GM18505 (cell line): ENCODE results near the gene CAMSAP2.

Experiments used
- ATAC-seq: cut with Tn5 transposase; IDR thresholded peaks from one replicate; pipeline ENCODE4 v1.9.1; 2021; ENCODE audit not compliant: unreplicated experiment
- POLR2A ChIP-seq: IDR thresholded peaks from 4 replicates; pipeline ENCODE4 v1.6.1; 2011; ENCODE audit warnings: borderline replicate concordance; ENCODE audit not compliant: insufficient read depth, insufficient read length; ENCODE audit errors: extremely low read depth

CAMSAP2 gene

GRCh38 chr1:200751717-200752116 lies 13.0 kb downstream of the CAMSAP2 start:
- no peak for ATAC-seq
- no peak for TF ChIP-seq POLR2A

GRCh38 chr1:200753650-200754198 lies 15.0 kb downstream of the CAMSAP2 start:
- no peak for TF ChIP-seq POLR2A
- no peak for ATAC-seq

- TF ChIP-seq POLR2A = no peak
- ATAC-seq = no peak
Measured at GRCh38 chr1:200755456-200755855, 16.8 kb downstream of the CAMSAP2 start.

- no peak for ATAC-seq
- no peak for TF ChIP-seq POLR2A
Measured at GRCh38 chr1:200762089-200762488, 23.4 kb downstream of the CAMSAP2 start.

- ATAC-seq = no peak
- TF ChIP-seq POLR2A = no peak
Measured at GRCh38 chr1:200767321-200767720, 28.6 kb downstream of the CAMSAP2 start.

GRCh38 chr1:200771625-200772555 lies 33.2 kb downstream of the CAMSAP2 start:
- no peak for ATAC-seq
- TF ChIP-seq POLR2A = no peak

GRCh38 chr1:200774311-200774710 lies 35.6 kb downstream of the CAMSAP2 start:
- ATAC-seq = no peak
- no peak for TF ChIP-seq POLR2A

GRCh38 chr1:200774735-200775444 lies 36.2 kb downstream of the CAMSAP2 start:
- no peak for ATAC-seq
- TF ChIP-seq POLR2A = no peak

- no peak for ATAC-seq
- TF ChIP-seq POLR2A = no peak
Measured at GRCh38 chr1:200775850-200776249, 37.2 kb downstream of the CAMSAP2 start.

GRCh38 chr1:200776949-200777348 lies 38.3 kb downstream of the CAMSAP2 start:
- no peak for ATAC-seq
- no peak for TF ChIP-seq POLR2A

- no peak for ATAC-seq
- no peak for TF ChIP-seq POLR2A
Measured at GRCh38 chr1:200778766-200779165, 40.1 kb downstream of the CAMSAP2 start.

GRCh38 chr1:200779326-200779725 lies 40.6 kb downstream of the CAMSAP2 start:
- no peak for ATAC-seq
- TF ChIP-seq POLR2A = no peak

- ATAC-seq = no peak
- no peak for TF ChIP-seq POLR2A
Measured at GRCh38 chr1:200780545-200781369, 42.1 kb downstream of the CAMSAP2 start.
